GM12878 (cell line): ENCODE data around the gene EXOC3L4. TPM values are rescaled to one million over a fixed set of nuclear protein-coding genes. Genes with fewer than 3 reads are reported as not detected.

ENCODE experiments used
- ATAC-seq: fragments of 200-7000 bp; cut with Tn5 transposase; 3 replicates; pipeline ENCODE4 v1.9.1; 2020; ENCODE audit warnings: mild to moderate bottlenecking, moderate library complexity
- BruUV-seq: library from RNA; stranded (reverse); fragments of 400-500 nt; replicated peaks from 2 replicates; lab custom pipeline; 2021; lab: Mats Ljungman, UMichigan
- CTCF ChIA-PET: fragments of 300-600 bp; sonication (Branson Sonifier 250); formaldehyde crosslinking; extraction: SDS; loops from one replicate; lab custom pipeline; 2021; ENCODE audit warnings: inconsistent platforms; lab: Yijun Ruan, JAX
- POLR2A ChIA-PET: fragments of 350-600 bp; formaldehyde crosslinking; extraction: SDS; loops from one replicate; lab custom pipeline; 2021; ENCODE audit warnings: inconsistent platforms; lab: Charles Lee
- RAD21 ChIA-PET: fragments of 300-600 bp; sonication (Branson Sonifier 250); formaldehyde crosslinking; loops from one replicate; lab custom pipeline; 2023; ENCODE audit warnings: antibody characterized with exemption; ENCODE audit not compliant: unreplicated experiment; lab: Charles Lee
- SMC1A ChIA-PET: fragments of 300-600 bp; sonication (Branson Sonifier 250); formaldehyde crosslinking; loops from one replicate; lab custom pipeline; 2023; ENCODE audit not compliant: unreplicated experiment, uncharacterized antibody; lab: Charles Lee
- DNase-seq: peaks from one replicate; pipeline ENCODE4 v3.0.0-alpha.2; 2011; ENCODE audit warnings: low read depth, low spot score
- FAIRE-seq: peaks from 3 replicates; lab custom pipeline; 2011; peaks lifted over from hg19 to GRCh38; lab: Jason Lieb, UNC
- H2AFZ ChIP-seq: 2 replicates; pipeline ENCODE4 v1.6.0; 2011; ENCODE audit warnings: low read depth, low read length, control low read depth; ENCODE audit not compliant: control insufficient read depth
- H3K27ac ChIP-seq: 2 replicates; pipeline ENCODE4 v1.5.1; 2011; ENCODE audit warnings: control low read depth; ENCODE audit not compliant: control insufficient read depth, insufficient read depth
- H3K27me3 ChIP-seq, 2 experiments: replicated peaks in 1 of 2; 2 replicates each; pipeline versions ENCODE4 v1.6.0 to v1.6.1; 2011; ENCODE audit warnings: low read length in 1 of 2; ENCODE audit not compliant: control insufficient read depth in 2 of 2, insufficient read depth in 2 of 2
- H3K36me3 ChIP-seq, 2 experiments: 2 replicates each; pipeline ENCODE4 v1.5.1; 2011; ENCODE audit warnings: low read length in 1 of 2; ENCODE audit not compliant: control insufficient read depth in 2 of 2, insufficient read depth in 2 of 2
- H3K4me1 ChIP-seq: 2 replicates; pipeline ENCODE4 v1.6.1; 2011; ENCODE audit warnings: mild to moderate bottlenecking, low read length, moderate library complexity, mixed read lengths; ENCODE audit not compliant: control insufficient read depth, insufficient read depth
- H3K4me2 ChIP-seq: 2 replicates; pipeline ENCODE4 v1.6.0; 2011; ENCODE audit warnings: control low read depth; ENCODE audit not compliant: control insufficient read depth, insufficient read depth
- H3K4me3 ChIP-seq: fragments of 200-600 bp; sonication (generic); 2 replicates; pipeline ENCODE4 v1.5.1; 2016
- H3K79me2 ChIP-seq: 2 replicates; pipeline ENCODE4 v1.6.0; 2011; ENCODE audit warnings: low read length; ENCODE audit not compliant: control insufficient read depth, insufficient read depth
- H3K9ac ChIP-seq: 2 replicates; pipeline ENCODE4 v1.8.0; 2011; ENCODE audit warnings: low read length, control low read depth, mixed read lengths; ENCODE audit not compliant: control insufficient read depth, insufficient read depth
- H3K9me3 ChIP-seq: replicated peaks from 3 replicates; pipeline ENCODE4 v1.5.1; 2011; ENCODE audit warnings: mild to moderate bottlenecking, low read length; ENCODE audit not compliant: control insufficient read depth, insufficient read depth
- H4K20me1 ChIP-seq: 2 replicates; pipeline ENCODE4 v1.6.0; 2011; ENCODE audit not compliant: control insufficient read depth, insufficient read depth
- FOS ChIP-seq: IDR thresholded peaks from 3 replicates; pipeline ENCODE4 v1.6.1; 2011; ENCODE audit warnings: borderline replicate concordance; ENCODE audit not compliant: insufficient read length; ENCODE audit errors: extremely low read depth
- FOXK2 ChIP-seq: fragments of 450-650 bp; IDR thresholded peaks from 2 replicates; pipeline ENCODE4 v1.6.1; 2017; ENCODE audit warnings: mild to moderate bottlenecking, moderate library complexity
- IKZF2 ChIP-seq, 2 experiments: fragments of 450-650 bp; IDR thresholded peaks; 2 replicates each; pipeline ENCODE4 v1.6.1; 2017; ENCODE audit warnings: mild to moderate bottlenecking in 2 of 2, moderate library complexity in 2 of 2
- MEF2B ChIP-seq: fragments of 450-650 bp; IDR thresholded peaks from 2 replicates; pipeline ENCODE4 v1.6.1; 2018; ENCODE audit warnings: mild to moderate bottlenecking, moderate library complexity; ENCODE audit not compliant: partially characterized antibody, poor library complexity, severe bottlenecking
- NR2C1 ChIP-seq: fragments of 450-650 bp; IDR thresholded peaks from 2 replicates; pipeline ENCODE4 v1.6.1; 2017; ENCODE audit warnings: antibody characterized with exemption, mild to moderate bottlenecking, moderate library complexity
- NR2F1 ChIP-seq: fragments of 450-650 bp; conservative IDR thresholded peaks from 2 replicates; pipeline ENCODE4 v1.6.1; 2017; ENCODE audit warnings: mild to moderate bottlenecking
- SMC3 ChIP-seq: IDR thresholded peaks from 2 replicates; pipeline ENCODE4 v1.6.1; 2011; ENCODE audit warnings: low read length, improper control_type of control experiment, borderline replicate concordance
- ZNF207 ChIP-seq: fragments of 450-650 bp; IDR thresholded peaks from 2 replicates; pipeline ENCODE4 v1.6.1; 2014; ENCODE audit warnings: antibody characterized with exemption, mild to moderate bottlenecking, borderline replicate concordance
- WGBS: methylation state at CpG from one replicate; pipeline ENCODE4 v1.1.6; 2016; ENCODE audit warnings: low lambda C conversion rate; ENCODE audit not compliant: insufficient replicate concordance, insufficient coverage; ENCODE audit errors: missing lambda C conversion rate; 5-methylcytosine and 5-hydroxymethylcytosine counted together
- in situ Hi-C: fragments of 300-500 bp; cut with MboI; formaldehyde crosslinking; loops from 9 replicates; pipeline ENCODE4 v1.14.3; 2018; ENCODE audit warnings: mixed read lengths
- intact Hi-C: fragments of 100-400 bp; cut with micrococcal nuclease; formaldehyde crosslinking; loops from one replicate; pipeline ENCODE4 v1.14.2; 2022; ENCODE audit not compliant: unreplicated experiment
- polyA plus RNA-seq, 11 experiments: library from polyadenylated mRNA; depleted of rRNA in 4 of 11; unstranded in 6 of 11; stranded (reverse) in 5 of 11; fragments of >200 nt; fragmentation: Nextera tagmentation in 4 of 11; fragmentation: Illumina TruSeq in 1 of 11; extraction: Ambion mirVana in 4 of 11; extraction: Trizol in 1 of 11; gene quantifications; 1 replicate in 1 of 11; 2 replicates in 10 of 11; pipeline versions ENCODE4 v1.2.1 to v1.2.3, GENCODE V29; 2011 to 2016; ENCODE audit warnings: inconsistent platforms in 2 of 11, missing spikeins in 2 of 11, low read depth in 1 of 11
- total RNA-seq, 4 experiments: library from RNA; depleted of rRNA in 3 of 4; stranded (reverse); fragments of >200 nt in 3 of 4; fragmentation: Illumina TruSeq in 1 of 4; extraction: Trizol in 1 of 4; gene quantifications; 2 replicates each; pipeline versions ENCODE4 v1.2.1 to v1.2.3, GENCODE V29; 2013 to 2021
- TF ChIP-seq, protein P1 (sequence below): fragments of 450-650 bp; IDR thresholded peaks from 2 replicates; pipeline ENCODE4 v1.6.1; 2016; ENCODE audit warnings: mild to moderate bottlenecking
- TF ChIP-seq, protein P2 (sequence below): fragments of 450-650 bp; IDR thresholded peaks from 2 replicates; pipeline ENCODE4 v1.6.1; 2016; ENCODE audit warnings: mild to moderate bottlenecking
- TF ChIP-seq, protein P3 (sequence below): fragments of 150-350 bp; IDR thresholded peaks from 2 replicates; pipeline ENCODE4 v1.6.1; 2016; ENCODE audit warnings: low read depth, low read length

The EXOC3L4 gene
- total and polyA plus RNA-seq, 10 of the 15 experiments (the other 5 are each of a cell fraction or from before 2014, with no cell fraction given), result not detected

DNA sequence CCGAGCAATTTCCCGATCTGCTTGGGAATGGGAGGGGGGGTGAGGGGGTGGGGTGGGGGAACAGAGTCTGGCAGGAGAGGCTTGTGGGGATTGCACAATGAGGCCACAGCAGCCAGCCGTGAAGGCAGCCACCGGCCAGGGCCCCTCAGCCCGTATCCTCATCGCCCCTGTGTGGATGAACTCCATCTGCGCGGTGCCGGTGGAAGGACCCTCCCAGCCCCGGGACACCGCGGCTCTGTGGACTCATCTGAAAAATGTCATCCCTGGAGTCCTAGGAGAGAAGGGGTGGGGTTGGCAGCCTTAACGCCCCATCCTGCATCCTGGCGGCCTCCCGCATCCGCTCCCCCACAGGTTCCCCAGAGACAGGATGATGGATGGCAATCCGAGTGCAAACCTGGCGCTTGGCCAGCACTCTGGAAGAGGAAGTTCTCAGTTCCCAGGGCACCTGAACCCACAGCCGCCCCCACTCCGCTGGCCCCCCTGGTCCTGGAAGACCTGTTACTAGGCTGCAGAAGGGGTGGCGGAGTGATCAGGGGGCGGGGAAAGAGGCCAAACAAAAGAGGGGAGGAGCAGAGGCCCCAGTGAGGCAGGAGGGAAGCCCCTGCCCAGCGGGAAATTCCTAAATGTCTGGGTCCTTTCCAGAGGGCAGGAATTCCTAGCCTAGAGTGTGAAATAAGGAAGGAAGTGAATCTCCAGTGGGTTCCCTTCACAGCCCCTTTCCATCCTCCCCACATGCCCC lies 27.5 kb downstream of the EXOC3L4 start (continued):
- TF ChIP-seq, protein P1, sequence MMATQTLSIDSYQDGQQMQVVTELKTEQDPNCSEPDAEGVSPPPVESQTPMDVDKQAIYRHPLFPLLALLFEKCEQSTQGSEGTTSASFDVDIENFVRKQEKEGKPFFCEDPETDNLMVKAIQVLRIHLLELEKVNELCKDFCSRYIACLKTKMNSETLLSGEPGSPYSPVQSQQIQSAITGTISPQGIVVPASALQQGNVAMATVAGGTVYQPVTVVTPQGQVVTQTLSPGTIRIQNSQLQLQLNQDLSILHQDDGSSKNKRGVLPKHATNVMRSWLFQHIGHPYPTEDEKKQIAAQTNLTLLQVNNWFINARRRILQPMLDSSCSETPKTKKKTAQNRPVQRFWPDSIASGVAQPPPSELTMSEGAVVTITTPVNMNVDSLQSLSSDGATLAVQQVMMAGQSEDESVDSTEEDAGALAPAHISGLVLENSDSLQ, result peak; percentile 88
- TF ChIP-seq FOS (no peak), IKZF2 (IDR thresholded peaks at IDR 0.05) (peak; percentile 90 to 92), FOXK2 (no peak), ZNF207 (no peak), NR2C1 (no peak), MEF2B (peak; percentile 58), SMC3 (no peak)

DNA sequence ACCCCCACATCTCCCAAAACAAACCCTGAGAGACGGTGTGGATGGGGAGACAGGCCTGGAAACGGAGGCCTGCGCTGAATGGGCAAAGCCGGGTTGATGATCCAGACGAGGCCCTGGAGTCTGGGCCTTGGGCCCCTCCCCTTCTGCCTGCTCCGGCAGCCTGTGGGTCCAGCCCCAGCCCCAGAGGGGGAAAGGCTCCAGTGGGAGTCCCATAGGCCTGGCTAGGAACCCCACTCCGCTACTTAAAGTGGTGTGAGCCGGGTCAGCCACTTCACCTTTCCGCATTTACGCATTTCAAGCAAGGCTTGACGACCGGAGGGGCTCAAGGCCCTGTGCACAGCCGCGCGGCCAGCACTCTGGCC lies 28.0 kb downstream of the EXOC3L4 start:
- ChIA-PET POLR2A (no interaction called here), RAD21 (no interaction called here), CTCF (interaction anchor here (1.0 kb wide), 1 partner anchor 14 kb away, joined by 3 read pairs; no protein-coding TSS in a partner anchor), SMC1A (no interaction called here)
- H3K9ac ChIP-seq, result peak overlapping the region; percentile 60
- H3K4me3 ChIP-seq, result peak overlapping the region; percentile 79; the same call in 1 of the 2 replicates
- H3K4me1 ChIP-seq, result peaks cover 21% of the 10 kb centered on the region
- peak overlapping the region; percentile 77 for H3K4me2 ChIP-seq
- peak overlapping the region; percentile 61 for H3K27ac ChIP-seq
- DNase-seq (no peak), ATAC-seq (peak; percentile 8), FAIRE-seq (no peak)
- peak overlapping the region; percentile 70 for H2AFZ ChIP-seq
- whole genome bisulfite sequencing, result 5% methylated on average over 11 of the region's 15 CpGs
- in situ Hi-C loops, result no loop called here
- BruUV-seq, result TSS peak; percentile 66
- intact Hi-C loops, result no loop called here
- H4K20me1 ChIP-seq, result no peaks in the 10 kb centered on the region
- no peaks in the 10 kb centered on the region for H3K36me3 ChIP-seq
- H3K27me3 ChIP-seq, result no peaks in the 10 kb centered on the region
- TF ChIP-seq, protein P2, sequence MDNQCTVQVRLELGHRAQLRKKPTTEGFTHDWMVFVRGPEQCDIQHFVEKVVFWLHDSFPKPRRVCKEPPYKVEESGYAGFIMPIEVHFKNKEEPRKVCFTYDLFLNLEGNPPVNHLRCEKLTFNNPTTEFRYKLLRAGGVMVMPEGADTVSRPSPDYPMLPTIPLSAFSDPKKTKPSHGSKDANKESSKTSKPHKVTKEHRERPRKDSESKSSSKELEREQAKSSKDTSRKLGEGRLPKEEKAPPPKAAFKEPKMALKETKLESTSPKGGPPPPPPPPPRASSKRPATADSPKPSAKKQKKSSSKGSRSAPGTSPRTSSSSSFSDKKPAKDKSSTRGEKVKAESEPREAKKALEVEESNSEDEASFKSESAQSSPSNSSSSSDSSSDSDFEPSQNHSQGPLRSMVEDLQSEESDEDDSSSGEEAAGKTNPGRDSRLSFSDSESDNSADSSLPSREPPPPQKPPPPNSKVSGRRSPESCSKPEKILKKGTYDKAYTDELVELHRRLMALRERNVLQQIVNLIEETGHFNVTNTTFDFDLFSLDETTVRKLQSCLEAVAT, result peak; percentile 63
- TF ChIP-seq NR2F1, result 0 out of 2 replicates have a peak, but pooled peaks have one; percentile 7
- TF ChIP-seq, protein P3, sequence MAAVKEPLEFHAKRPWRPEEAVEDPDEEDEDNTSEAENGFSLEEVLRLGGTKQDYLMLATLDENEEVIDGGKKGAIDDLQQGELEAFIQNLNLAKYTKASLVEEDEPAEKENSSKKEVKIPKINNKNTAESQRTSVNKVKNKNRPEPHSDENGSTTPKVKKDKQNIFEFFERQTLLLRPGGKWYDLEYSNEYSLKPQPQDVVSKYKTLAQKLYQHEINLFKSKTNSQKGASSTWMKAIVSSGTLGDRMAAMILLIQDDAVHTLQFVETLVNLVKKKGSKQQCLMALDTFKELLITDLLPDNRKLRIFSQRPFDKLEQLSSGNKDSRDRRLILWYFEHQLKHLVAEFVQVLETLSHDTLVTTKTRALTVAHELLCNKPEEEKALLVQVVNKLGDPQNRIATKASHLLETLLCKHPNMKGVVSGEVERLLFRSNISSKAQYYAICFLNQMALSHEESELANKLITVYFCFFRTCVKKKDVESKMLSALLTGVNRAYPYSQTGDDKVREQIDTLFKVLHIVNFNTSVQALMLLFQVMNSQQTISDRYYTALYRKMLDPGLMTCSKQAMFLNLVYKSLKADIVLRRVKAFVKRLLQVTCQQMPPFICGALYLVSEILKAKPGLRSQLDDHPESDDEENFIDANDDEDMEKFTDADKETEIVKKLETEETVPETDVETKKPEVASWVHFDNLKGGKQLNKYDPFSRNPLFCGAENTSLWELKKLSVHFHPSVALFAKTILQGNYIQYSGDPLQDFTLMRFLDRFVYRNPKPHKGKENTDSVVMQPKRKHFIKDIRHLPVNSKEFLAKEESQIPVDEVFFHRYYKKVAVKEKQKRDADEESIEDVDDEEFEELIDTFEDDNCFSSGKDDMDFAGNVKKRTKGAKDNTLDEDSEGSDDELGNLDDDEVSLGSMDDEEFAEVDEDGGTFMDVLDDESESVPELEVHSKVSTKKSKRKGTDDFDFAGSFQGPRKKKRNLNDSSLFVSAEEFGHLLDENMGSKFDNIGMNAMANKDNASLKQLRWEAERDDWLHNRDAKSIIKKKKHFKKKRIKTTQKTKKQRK, result no peak
- TF ChIP-seq IKZF2 (IDR thresholded peaks at IDR 0.05), result peak in 1 of 2 experiments; percentile 6; a peak in 2 of 4 replicates
- no peaks in the 10 kb centered on the region for H3K9me3 ChIP-seq
- H3K79me2 ChIP-seq, result peaks cover 19% of the 10 kb centered on the region
